Head of caudate nucleus (tissue), 42 donors: ENCODE results near the gene CCL16.
A peak's percentile ranks its signal among the peaks of the same experiment; 100 is the strongest.

Source experiments
- DNase-seq, 42 donors: peaks; one replicate each; pipeline versions ENCODE4 v3.0.0 to v3.0.0-alpha.2; 2020 to 2021; ENCODE audit warnings: mixed read lengths in 7 of 42
- intact Hi-C: fragments of 100-400 bp; cut with DNase I; formaldehyde crosslinking; loops from one replicate; pipeline ENCODE4 v1.15.0; 2022

CCL16 gene

DNA sequence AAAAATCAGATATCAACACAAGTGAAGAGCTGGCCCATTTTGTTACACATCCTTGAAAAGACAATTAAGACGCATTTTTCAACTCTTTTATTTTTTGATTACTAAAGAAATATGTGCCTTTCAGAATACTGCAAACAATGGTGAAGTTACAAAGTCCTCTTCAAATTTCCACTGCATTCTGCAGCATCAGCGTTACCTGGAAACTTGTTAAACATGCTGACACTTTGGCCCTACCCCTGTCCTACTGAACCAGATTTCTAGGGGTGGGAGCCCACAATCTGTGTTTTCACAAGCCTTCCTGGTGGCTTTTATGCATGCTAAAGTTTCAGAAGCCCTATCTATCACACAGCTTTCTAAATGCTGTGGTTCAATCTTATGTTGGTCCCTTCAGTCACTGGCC, 9.8 kb upstream of the CCL16 start:
- DNase-seq = no peak
- intact Hi-C loops = no loop called here

DNA sequence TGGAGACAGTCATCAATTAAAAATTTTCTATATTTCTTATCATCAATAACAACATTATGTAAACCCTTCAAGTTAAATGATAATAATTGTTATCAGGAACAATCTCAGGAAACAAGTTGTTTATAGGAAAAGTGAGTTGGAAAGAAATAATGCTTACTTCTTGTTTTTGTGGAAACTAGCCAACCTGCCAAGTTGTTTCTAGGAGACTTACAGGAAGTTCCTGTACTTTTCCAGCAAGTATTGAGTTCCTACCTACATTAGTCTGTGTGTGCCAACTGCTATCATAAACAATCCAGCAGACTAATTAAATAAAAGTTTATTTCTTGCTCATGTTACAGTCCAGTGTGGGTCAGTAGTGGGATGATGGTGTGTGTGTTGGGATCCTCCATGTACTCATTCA, 6.9 kb upstream of the CCL16 start:
- no peak for DNase-seq
- intact Hi-C loops = no loop called here

DNA sequence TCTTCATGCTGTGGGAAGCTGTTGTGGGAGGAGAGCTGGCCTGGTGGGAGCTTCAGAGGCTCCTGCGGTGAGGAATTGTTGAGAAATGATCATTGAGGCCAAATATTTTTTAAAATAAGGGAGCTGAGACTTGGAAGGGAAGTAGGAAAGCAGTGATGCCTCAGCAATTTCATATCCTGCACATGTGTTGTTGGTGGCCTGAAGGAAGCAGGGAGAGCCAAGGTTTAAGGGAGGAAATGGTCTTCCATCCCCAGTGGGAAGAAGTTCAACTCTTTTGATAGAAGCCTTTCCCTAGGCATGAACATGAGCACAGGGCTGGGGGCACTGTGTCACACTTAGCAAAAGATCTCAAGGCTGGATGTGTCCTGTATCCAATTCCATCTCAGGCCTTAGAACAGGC, 5.3 kb upstream of the CCL16 start, which contains the start of gene CCL14:
Gene CCL14, minus strand, starts transcription at position 87 of the 400 bp plus-strand sequence. Its CDS starts 80 bp downstream, at position 7.
- intact Hi-C loops = no loop called here
- DNase-seq = no peak

DNA sequence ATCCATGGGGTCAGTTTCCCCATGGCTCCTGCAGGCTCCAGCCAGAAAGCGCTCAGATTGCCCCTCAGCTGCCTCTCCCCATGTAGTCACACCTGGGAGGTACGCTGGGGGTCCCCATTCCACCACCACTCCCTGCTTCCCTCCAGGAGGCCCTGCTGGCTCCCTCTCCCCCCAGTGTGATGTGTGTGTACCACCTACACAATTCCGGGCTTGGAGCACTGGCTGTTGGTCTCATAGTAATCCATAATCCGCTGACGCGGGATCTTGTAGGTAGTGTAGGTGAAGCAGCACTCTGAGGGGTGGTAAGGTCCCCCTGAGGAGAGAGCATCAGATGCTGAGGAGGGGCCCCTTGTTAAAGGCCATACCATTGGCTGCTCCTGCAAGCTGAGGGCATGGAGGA, 2.8 kb upstream of the CCL16 start:
- DNase-seq = no peak
- intact Hi-C loops = no loop called here

DNA sequence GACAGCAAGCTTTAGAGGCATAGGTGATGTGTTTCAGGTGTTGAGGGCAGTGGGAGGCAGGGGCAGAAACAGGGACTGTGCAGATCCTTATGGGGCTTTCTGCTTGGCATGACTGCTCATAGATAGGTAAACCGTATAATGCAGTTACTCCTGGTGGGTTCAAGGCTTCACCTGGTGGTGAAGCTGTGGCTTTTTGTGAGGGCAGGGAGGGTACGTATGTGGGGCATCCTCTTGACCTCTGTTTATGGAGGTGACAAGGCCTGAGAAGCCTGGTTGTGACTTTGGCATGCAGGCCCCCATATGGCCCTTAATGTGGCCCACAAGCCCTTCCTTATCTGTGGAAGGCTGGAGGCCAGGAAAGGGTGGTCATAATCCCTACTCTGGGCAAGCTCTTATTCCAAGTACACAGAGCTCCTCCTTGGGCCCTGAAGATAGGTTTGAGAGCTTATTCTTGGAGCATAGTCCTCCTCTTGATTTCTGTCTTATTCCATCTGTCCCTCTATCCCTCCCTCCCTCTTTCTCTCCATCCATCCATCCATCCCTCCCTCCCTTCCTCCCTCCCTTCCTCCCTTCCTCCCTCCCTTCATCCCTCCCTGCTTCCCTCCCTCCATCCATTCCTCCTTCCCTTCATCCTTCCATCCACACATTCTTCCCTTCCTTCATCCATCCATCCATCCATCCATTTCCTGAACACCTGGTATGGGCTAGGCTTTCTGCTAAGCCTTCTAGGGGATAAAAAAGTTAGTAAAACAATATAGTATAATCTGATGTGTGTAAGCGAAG, 1.3 kb upstream of the CCL16 start:
- DNase-seq = no peak
- intact Hi-C loops = no loop called here

DNA sequence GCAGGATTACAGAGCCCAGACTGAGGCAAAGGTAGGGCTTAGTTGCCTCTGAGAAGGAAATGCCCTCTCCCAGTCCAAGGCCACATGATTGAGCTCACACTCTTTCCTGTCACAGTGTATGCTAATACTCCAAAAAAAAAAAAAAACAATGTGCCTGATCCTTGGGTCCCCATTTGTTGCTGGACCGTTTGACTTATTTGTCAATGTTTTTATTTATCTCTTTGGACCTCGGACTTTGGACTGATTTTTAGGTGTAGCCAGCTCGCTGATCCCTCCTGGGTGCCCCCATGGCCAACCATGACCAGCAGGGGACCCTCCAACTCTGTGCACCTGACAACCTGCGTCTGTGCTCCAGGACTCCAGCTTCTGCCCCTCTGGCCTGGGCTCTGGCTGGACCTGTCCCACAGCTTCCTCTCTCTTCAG, 622 bp upstream of the CCL16 start:
- no peak for DNase-seq
- intact Hi-C loops = no loop called here

DNA sequence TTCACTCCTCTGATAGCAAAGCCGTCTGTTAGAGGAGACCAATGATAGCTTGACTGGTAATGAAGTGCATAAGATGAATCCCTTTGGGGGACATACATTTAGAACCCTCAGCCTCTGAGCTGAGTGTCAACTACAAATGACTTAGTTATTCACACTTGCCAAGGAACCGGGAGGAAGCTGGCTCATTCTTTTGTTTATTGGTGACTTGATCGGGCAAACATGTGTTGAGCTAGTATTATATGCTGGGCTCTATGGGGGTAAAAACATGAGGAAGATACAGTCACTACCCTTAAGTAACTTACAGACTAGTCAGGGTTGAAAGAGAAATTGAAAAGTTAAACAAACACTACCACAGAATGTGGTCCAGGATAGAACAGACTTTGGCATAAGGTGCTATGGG, 3.0 kb downstream of the CCL16 start:
- no peak for DNase-seq
- intact Hi-C loops = loop anchor here (10.0 kb wide), 2 partner anchors 56 to 506 kb away; partner anchors contain the start of gene ZNHIT3

DNA sequence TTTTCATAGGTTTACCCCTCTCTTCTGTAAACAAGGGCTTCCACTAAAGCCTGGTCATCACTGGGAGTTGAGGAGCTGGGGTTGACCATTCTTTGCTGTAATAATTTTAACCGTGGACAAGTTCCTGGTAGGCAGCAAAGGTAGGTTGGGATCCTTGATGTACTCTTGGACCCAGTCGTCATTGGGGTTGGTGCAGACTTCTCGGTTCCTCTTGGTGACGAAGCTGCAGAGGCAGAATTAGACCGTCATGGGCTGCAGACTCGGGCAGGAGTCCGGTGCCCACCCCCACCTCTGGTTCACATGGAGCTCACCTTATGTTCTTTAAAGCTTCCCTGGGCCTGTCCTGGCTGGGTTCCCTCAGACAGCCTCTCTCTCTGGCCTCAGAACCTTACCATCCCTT, 3.8 kb downstream of the CCL16 start:
- DNase-seq = no peak
- intact Hi-C loops = loop anchor here (10.0 kb wide), 2 partner anchors 57 to 507 kb away; partner anchors contain the start of gene ZNHIT3

DNA sequence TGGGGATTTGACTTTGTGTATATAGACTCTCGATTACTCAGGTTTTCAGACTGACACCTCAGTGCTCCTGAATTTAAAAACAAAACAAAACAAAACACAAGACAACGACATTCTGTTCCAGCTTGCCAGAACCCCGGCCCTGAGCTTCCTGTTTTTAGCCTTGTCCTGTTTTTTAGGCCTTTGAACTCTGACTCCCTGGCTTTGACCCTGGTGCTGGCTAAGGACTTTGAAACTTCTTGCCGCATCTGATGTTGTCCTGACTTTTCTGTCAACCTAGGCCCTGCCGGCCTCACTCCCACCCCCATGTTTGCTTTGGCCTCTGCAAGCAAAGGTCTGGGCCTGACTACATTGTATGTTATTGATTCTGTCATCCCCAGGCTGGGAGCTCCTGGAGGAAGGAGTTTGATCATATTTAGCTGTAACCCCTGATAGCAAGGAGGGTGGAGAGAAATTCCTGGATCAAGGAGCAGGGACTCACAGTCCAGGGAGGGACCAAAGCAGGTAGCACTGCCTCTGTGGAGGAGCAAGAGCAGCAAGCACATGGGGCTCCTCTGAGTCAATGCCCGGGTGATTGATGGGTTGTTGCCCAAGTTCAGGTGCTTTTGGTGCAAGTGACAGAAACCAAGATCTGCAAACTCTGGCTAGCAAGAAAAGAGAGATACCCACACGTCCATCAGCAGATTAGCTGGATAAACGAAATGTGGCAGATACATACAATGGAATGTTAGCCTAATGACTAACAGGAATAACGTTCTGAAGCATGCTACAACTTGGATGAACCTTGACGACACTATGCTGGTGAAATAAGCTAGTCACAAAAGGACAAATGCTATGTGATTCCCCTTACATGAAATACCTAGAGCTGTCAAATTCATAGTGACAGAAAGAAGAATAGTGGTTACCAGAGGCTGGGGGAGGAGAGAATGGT, 7.7 kb downstream of the CCL16 start:
- no peak for DNase-seq
- intact Hi-C loops = loop anchor here (10.0 kb wide), 2 partner anchors 61 to 511 kb away; partner anchors contain the start of gene ZNHIT3

DNA sequence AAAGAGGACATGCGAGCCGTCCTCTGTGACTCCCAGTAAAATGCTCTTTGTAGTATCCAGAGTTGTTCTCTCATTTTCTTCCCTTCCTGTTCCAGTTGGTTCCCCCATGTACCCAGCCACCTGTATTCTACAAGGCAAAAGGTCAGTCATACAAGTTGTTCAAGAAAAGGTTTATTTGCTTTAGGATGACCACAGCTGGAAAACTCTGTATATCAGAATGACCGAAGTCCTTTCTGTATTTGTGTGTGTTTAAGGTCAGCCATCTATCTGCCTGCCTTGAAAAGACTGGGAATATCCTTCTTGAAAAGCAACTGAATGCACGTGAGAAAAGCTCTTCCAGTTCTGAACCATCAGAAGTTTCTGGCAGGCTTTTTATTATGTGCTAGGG, 8.4 kb downstream of the CCL16 start:
- no peak for DNase-seq
- intact Hi-C loops = loop anchor here (10.0 kb wide), 2 partner anchors 62 to 512 kb away; partner anchors contain the start of gene ZNHIT3

DNA sequence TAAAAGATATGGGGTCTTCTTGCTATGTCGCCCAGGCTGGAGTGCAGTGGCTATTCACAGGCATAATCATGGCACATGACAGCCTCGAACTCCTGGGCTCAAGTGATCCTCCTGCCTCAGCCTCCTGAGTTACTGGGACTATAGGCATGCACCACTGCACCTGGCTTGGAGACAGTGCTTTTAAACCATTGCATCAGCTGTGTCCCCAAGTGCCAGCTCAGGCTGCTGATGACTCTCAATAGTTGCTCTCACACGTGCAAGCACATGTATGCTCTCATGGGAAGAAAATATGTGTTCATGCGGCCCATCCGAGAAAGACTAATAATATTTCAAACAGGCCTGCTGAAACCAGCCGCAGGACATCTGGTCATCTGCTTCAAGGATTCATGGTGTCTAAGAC, 8.8 kb downstream of the CCL16 start:
- DNase-seq = no peak
- intact Hi-C loops = loop anchor here (10.0 kb wide), 2 partner anchors 62 to 512 kb away; partner anchors contain the start of gene ZNHIT3

DNA sequence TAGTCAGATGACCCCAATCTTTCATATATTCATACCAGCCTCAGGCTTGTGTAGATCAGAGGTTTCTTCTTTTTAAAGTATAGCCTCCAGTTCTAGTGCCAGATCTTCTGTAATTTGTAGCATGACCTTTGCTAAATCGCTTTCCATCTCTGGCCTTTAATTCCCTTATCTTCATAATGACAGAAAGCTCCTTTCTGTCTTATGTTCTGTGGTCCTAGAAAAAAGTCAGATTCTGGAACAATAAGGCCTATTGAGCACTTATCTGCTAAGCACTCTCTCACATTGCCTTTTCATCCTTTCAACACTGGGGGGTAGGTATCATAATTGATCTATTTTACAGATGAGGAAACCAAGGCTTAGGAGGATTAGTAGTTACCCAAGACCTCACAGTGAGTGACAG, 9.2 kb downstream of the CCL16 start:
- intact Hi-C loops = loop anchor here (10.0 kb wide), 2 partner anchors 63 to 513 kb away; partner anchors contain the start of gene ZNHIT3
- no peak for DNase-seq

DNA sequence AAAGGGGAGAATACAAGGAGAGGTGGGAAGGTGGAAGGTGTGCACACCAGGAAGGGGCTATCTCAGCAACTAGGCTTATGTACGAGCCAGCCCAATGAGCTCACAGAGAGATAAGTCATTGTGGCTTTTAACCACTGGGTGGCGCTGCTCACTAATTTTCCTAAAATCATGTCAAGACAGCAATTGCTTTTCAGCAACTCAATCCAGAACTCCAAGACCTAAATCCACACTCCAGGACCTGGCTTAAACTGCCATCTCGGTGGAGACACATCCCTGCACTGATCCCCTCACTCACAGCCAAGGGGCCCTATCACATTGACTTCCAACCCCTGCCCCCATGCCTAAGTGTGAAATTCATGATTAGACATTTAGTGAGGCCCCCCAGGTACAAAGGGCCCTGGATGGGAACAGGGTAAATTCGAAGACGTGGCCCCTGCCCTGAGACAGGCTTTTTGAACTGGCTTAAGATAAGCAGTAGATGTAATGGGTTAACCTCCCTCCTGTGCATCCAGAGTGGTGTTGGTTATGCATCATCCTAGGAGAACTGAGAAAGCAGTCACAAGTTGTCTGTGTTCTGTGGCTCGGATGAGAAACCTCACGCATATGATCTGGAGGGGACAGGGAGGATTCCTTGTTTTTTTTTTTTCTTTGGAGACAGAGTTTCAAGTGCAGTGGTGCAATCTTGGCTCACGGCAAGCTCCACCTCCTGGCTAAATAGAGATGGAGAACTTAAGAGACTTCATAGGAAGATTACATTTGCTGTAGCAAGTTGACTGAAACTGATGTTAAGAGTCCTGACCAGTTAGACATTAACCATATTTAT, 11.5 kb downstream of the CCL16 start:
- intact Hi-C loops = loop anchor here (10.0 kb wide), 2 partner anchors 65 to 515 kb away; partner anchors contain the start of gene ZNHIT3
- peak; percentile 26 to 94 (median 83) for DNase-seq

DNA sequence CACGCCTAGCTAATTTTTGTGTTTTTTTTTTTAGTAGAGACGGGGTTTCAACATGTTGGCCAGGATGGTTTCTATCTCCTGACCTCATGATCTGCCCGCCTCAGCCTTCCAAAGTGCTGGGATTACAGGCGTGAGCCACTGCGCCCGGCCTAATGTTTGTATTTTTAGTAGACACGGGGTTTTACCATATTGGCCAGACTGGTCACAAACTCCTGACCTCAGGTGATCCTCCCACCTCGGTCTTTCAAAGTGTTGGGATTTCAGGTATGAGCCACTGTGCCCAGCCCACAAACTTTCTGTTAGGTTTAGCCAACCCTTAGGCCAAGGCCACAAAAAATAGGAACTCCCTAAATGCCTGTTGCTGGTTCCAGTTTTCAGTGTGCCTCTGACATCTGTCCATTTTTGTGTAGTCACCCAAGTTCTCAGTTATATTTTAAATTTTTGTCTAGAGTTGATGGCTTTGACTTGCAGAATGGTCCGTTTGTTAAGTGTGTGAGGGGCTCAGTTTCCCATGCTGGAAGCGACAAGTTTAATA, 12.7 kb downstream of the CCL16 start:
- DNase-seq = no peak
- intact Hi-C loops = no loop called here

DNA sequence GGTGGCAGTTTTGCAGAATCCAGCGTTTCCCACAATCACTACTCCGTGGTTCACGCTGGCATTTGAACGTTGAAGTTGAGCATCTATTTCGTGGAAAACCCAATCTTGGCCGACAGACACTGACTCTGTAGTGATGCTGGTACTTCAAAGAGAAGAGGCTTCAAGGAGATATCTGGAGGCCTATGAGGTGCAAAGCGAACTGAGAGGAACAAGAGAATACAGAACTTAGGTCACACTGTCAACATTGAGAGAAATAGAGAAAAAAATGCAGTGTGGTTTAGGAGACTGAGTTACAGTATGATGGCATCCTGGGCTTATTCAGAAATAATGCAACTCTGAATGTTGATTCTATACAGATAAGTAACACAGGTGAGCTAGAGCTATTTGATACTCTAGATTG, 16.0 kb downstream of the CCL16 start:
- no peak for DNase-seq
- intact Hi-C loops = no loop called here

DNA sequence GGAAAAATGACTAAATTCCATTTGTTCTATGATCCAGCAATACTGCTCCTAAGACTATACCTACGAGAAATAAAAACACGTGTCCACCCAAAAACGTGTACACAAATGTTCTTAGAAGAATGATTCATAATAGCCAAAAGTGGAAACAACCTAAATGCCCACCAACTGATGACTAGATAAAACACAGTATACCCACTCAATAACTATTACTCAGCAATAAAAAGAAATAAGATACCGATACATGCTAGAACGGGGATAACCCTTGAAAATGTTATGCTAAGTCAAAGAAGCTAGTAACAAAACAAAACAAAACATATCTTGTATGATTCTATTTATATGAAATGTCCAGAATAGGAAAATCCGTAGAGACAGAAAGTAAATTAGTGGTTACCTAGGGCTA, 17.6 kb downstream of the CCL16 start:
- intact Hi-C loops = no loop called here
- DNase-seq = no peak

DNA sequence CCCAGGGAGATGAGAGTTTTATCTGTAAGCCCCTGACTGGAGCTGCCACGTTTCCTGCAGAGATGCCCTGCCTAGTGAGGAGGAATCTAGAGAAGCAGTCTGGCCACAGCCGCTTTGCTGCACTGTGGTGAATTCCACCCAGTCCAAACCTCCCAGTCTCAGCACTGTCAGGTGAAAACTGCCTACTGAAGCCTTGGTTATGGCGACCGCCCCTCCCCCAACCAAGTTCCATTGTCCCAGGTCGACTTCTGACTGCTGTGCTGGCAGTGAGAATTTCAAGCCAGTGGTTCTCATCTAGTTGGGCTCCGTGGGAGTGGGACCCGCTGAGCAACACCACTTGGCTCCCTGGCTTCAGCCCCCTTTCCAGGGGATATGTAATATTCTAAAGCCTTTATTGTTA, 27.6 kb downstream of the CCL16 start:
- intact Hi-C loops = no loop called here

DNA sequence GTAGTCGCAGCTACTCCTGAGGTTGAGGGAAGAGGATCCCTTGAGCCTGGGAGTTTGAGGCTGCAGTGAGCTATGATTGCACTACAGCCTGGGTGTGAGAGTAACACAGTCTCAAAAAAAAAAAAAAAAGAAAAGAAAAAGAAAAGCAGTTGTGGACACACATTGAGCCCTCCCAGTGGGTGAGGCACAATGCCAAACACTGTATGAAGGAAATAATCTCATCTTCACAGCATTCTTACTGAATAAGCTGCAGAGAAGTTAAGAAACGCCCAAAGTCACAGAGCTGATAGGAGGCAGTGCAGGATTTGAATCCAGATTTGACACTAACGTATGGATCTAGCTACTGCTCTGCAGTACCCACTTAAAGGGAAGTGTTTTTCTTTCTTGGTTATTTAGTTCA, 31.9 kb downstream of the CCL16 start:
- no peak for DNase-seq
- intact Hi-C loops = no loop called here

More for the DNA sequence above, 27.6 kb downstream of the CCL16 start:
- no peak for DNase-seq

DNA sequence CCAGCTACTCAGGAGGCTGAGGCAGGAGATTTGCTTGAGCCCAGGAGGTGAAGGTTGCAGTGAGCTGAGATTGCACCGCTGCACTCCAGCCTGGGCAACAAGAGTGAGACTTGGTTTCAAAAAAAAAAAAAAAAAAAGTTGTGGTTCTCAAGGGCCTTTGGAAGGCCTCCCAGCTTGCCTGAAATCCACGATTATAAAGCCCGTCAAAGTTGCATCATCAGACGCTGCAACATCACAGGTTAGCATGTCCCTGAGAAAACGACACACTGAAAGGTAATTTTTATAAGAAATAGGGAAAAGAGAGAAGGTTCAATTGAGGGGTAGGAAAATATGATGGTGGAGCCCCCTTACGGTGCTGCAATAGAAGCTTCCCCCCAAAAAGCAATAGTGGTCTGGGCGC, 33.2 kb downstream of the CCL16 start:
- intact Hi-C loops = no loop called here
- DNase-seq = no peak
